Measurements from ENCODE around the gene CPO.
A peak's percentile ranks its signal among the peaks of the same experiment; 100 is the strongest.

DNA sequence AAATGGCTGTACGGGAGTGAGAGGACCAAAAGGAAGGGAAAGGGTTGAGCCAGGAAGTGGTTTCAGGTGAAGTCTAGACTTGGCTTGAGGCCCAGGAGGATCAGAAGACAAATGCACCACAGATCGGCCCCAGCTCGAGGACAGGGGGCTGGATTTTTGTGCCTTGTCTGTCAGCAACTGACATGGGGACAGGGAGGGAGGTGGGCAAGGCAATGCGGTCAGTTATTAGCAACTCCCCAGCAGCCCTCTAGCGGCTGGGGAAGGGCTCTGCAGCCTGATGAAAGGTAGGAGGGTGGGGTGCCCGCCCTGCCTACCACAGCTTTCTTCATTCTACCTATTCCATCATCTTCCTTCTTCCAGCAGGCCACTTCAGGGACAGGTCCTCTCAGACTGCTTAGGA, 50.0 kb downstream of the CPO start:
- TF ChIP-seq CTCF (conservative IDR thresholded peaks at IDR 0.05 in 1 of 2, IDR thresholded peaks at IDR 0.05 in 1 of 2; ENCODE audit: extremely low read depth in 1 of 2, insufficient read depth in 1 of 2, low read depth in 1 of 2, low read length in 2 of 2) (peak; percentile 65 to 66), EZH2 (IDR thresholded peaks at IDR 0.05; ENCODE audit: borderline replicate concordance, low read length) (no peak)

Data from mammary epithelial cell (primary cell).